RWPE1 (cell line): ENCODE data around the gene HGFAC.

ENCODE experiments used
- CTCF ChIA-PET: fragments of 350-600 bp; sonication (Branson Sonifier 250); formaldehyde crosslinking; extraction: SDS; loops from one replicate; lab custom pipeline; 2021; lab: Yijun Ruan, JAX
- POLR2A ChIA-PET: fragments of 400-600 bp; formaldehyde crosslinking; extraction: SDS; loops from one replicate; lab custom pipeline; 2020; ENCODE audit warnings: antibody characterized with exemption; ENCODE audit not compliant: low non-redundant PET; lab: Yijun Ruan, JAX
- DNase-seq: peaks from one replicate; pipeline ENCODE4 v3.0.0; 2012; ENCODE audit warnings: low spot score
- H3K27ac ChIP-seq: fragments of 450-650 bp; 2 replicates; pipeline ENCODE4 v1.5.1; 2017
- TF ChIP-seq, protein P1 (sequence below): fragments of 450-650 bp; conservative IDR thresholded peaks from 2 replicates; pipeline ENCODE4 v1.5.1; 2017; ENCODE audit warnings: low read depth, mild to moderate bottlenecking

HGFAC gene

DNA sequence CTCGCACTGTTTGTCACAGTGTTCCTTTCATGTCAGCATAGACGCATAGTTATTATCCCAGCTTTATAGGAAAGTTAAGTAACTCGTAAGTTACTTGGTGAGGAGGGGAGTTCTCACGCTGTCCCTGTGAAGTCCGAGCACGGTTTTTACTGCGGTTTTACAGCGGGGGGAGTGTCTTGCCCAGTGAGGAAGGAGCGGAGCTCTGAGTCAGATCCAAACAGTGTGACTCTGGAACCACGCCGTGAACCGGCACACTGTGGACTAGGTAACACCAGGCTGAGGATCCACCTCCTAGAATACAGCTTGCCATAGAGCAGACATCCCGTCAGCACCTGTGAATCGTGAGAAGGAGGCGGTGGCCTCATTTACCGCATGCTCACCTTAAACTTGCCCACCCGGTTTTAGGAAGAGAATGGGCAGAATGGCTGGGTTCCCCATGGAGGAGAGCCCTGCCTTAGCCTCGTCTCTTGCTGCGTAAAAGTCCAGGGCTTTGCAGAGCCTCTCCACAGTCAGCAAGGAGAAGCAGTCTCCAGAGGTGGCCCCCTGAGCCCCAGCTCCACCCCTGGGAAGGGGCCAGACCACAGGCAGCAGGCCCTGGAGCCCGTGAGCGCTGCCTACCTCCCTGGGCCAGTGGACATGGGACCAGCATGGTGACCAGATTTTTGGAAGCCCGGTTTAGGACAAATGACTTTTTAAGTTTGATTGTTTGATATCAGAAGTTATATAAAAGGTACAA, 40.2 kb upstream of the HGFAC start:
- ChIA-PET CTCF (no interaction called here), POLR2A (no interaction called here)
- no peak for DNase-seq
- peak overlapping the region; percentile 41 for H3K27ac ChIP-seq
- TF ChIP-seq, protein P1, sequence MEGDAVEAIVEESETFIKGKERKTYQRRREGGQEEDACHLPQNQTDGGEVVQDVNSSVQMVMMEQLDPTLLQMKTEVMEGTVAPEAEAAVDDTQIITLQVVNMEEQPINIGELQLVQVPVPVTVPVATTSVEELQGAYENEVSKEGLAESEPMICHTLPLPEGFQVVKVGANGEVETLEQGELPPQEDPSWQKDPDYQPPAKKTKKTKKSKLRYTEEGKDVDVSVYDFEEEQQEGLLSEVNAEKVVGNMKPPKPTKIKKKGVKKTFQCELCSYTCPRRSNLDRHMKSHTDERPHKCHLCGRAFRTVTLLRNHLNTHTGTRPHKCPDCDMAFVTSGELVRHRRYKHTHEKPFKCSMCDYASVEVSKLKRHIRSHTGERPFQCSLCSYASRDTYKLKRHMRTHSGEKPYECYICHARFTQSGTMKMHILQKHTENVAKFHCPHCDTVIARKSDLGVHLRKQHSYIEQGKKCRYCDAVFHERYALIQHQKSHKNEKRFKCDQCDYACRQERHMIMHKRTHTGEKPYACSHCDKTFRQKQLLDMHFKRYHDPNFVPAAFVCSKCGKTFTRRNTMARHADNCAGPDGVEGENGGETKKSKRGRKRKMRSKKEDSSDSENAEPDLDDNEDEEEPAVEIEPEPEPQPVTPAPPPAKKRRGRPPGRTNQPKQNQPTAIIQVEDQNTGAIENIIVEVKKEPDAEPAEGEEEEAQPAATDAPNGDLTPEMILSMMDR, result no peak

DNA sequence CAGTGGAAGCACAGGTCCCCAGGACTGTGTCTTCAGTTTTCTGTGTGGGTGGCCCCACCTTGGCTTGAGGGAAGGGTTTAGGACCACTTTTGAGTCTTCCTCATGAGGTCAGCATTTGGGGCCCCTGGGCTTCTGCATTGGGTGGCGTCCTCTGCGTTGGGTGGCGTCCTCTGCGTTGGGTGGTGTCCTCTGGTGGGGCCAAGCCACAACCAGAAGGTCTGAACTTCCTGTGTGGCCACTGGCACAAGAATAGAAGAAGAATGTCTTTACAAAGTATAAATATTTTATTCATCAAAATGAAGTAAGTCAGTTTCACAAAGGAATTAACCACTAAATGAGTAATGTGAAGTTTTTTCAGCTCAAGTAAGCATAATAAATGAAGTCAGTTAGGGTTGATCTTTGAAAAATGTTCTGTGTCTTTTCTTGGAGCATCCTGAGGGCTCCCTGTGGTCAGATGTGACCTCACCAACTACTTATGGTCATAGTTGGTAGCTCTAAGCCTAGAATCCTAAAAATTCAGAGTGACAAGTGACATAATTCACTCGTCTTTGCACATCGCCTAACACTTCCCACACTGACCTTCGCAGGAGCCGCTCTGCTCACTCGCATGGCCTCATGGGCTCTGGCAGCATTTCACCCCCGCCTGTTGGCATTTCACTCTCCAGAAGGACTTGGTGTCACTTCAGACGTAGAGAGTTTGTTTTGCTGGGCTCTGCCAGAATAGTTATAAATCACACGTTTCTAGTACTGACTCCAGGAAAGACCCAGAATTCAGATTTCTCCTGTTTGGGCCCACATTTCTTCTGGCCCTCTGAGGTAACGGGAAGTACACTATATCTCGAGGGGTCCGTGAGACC, 39.0 kb upstream of the HGFAC start:
- H3K27ac ChIP-seq, result peak overlapping the region; percentile 23; the same call in 1 of the 2 replicates
- TF ChIP-seq, protein P1, result no peak
- CTCF ChIA-PET, result no interaction called here
- POLR2A ChIA-PET, result no interaction called here
- no peak for DNase-seq

DNA sequence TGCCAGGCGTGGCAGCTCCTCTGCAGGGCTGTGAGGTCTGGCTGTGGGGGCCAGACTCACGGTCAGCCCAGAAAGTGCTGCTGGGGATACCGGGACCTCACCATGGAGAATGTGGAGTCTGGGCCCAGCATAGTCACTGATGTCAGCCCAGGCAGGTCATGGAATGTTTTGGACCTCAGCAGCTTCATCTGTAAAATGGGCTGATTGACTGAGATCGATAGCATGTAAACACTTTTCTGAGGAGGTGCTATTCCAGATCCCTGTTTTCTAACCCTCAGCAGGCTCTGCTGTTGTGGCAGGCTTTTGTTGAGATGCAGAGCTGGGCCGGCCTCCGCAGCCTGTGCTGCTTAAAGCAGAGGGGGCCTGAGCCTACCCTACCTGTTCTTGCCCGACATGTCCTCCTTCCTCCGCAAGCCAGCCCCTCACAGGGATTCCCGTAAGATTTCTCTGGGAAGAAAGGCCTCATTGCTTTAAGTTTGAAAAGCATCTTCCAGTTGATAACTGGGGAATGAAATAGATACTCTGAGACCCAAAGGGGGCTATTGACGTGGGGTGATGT, 38.3 kb upstream of the HGFAC start:
- no peak for DNase-seq
- TF ChIP-seq, protein P1, result no peak
- ChIA-PET POLR2A (no interaction called here), CTCF (no interaction called here)
- H3K27ac ChIP-seq, result no peak overlapping the region

DNA sequence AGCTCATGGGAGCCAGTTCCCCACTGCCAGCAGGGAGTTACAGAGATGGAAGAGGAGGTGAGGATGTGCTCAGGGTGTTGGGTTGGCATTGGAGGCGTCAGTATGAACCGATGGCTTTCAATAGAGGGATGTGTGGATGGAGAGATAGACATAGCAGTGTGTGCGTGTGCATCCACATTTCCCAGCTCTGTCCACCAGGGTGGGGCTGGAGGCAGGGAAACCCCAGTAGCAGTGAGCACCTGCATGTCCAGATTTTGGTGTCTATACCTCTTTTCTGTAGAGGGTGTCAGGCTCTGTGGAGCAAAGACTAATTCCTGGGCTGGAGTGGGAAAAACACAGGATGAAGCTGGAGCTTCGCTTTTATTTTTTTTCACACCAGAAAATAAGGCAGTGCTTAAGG, 37.2 kb upstream of the HGFAC start:
- ChIA-PET CTCF (no interaction called here), POLR2A (no interaction called here)
- H3K27ac ChIP-seq, result no peak overlapping the region
- TF ChIP-seq, protein P1, result no peak
- DNase-seq, result no peak

DNA sequence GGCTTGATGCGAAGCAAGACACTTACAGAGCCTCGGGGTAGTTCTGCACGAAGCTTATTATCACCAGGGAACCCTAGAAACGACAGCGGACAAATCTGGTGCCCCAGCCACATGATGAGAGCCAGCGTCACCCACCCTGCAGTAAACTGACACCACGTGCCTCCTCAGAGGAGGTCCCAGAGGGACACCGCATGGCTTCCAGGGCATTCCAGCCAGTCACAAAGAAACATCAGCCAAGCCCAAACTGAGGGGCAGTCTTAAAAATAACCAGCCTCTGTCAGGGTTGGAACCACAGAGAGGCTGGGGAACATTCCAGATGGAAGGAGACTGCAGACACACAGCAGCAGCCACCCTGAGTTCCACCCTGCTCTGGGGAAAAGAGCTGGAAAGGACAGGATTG, 36.6 kb upstream of the HGFAC start:
- CTCF ChIA-PET, result no interaction called here
- POLR2A ChIA-PET, result no interaction called here
- TF ChIP-seq, protein P1, result no peak
- no peak for DNase-seq
- H3K27ac ChIP-seq, result no peak overlapping the region

DNA sequence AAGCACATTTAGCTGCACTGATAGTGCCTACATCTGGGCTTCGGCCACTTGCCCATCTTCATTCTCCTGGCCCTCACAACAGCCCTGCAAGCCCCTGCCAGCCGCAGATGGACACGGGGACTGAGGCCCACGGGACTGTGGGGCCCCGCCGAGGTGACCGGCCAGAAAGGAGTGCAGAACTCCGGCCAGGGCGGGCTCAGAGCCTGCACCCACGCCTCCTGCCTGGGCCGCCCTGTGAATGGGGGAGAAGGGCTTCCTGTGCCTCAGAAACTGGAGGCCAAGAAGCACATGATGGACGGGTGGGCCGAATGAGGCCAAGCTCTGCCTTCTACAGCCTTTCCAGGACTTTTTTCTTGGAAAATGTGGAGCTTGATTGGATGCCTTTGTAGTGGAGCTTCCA, 35.7 kb upstream of the HGFAC start:
- CTCF ChIA-PET, result interaction anchor here (0.6 kb wide), 1 partner anchor 40 kb away, joined by 3 read pairs; no protein-coding TSS in a partner anchor
- 0 out of 2 replicates have a peak overlapping the region, but pooled peaks have one; percentile 5 for H3K27ac ChIP-seq
- DNase-seq, result no peak
- POLR2A ChIA-PET, result no interaction called here
- TF ChIP-seq, protein P1, result no peak
